ENCODE results near the gene APAF1. TPM values are rescaled to one million over a fixed set of nuclear protein-coding genes. Genes with fewer than 3 reads are reported as not detected.

The APAF1 gene
- total RNA-seq, 2 experiments from 2014 or later, result 14.7 to 28.6 TPM

GRCh38 chr12:98719515-98720504, 74.7 kb downstream of the APAF1 start:
- Histone ChIP-seq H3K27ac (ENCODE audit: low read depth, low read length, poor library complexity, severe bottlenecking) (no peak overlapping the region), H3K4me2 (ENCODE audit: low read length) (no peak overlapping the region), H3K4me1 (ENCODE audit: insufficient read depth, low read length, poor library complexity, severe bottlenecking) (peaks cover 7% of the 10 kb centered on the region), H3K79me2 (ENCODE audit: insufficient read depth, low read depth, low read length) (no peaks in the 10 kb centered on the region), H3K36me3 (ENCODE audit: insufficient read depth, low read length) (peaks cover 18% of the 10 kb centered on the region; the same call in 1 of the 2 replicates), H2AFZ (ENCODE audit: low read length) (no peak overlapping the region), H3K4me3 (ENCODE audit: low read depth, low read length, poor library complexity, severe bottlenecking) (no peak overlapping the region), H4K20me1 (ENCODE audit: insufficient read depth, low read length) (no peaks in the 10 kb centered on the region), H3K9me3 (ENCODE audit: low read length) (no peaks in the 10 kb centered on the region), H3K9me2 (ENCODE audit: insufficient read depth, low read length) (no peaks in the 10 kb centered on the region)
- DNase-seq (ENCODE audit: low spot score), result no peak
- intact Hi-C loops (cut with micrococcal nuclease; ENCODE audit: unreplicated experiment), result loop anchor here (10.0 kb wide), 2 partner anchors 275 to 935 kb away; no protein-coding TSS in a partner anchor
- no TSS peak for BruUV-seq (replicated peaks)
- TF ChIP-seq CTCF (conservative IDR thresholded peaks at IDR 0.05; ENCODE audit: low read length), result no peak
- TF ChIP-seq EZH2phosphoT487 (IDR thresholded peaks at IDR 0.05; ENCODE audit: borderline replicate concordance, low read depth, low read length), result no peak
- CTCF ChIA-PET (ENCODE audit: unreplicated experiment), result no interaction called here
- POLR2A ChIA-PET, result interaction anchor here (0.7 kb wide), 1 partner anchor 323 kb away, joined by 3 read pairs; no protein-coding TSS in a partner anchor

- intact Hi-C loops (cut with micrococcal nuclease; ENCODE audit: unreplicated experiment), result loop anchor here (10.0 kb wide), 2 partner anchors 274 to 934 kb away; no protein-coding TSS in a partner anchor
- Histone ChIP-seq H2AFZ (ENCODE audit: low read length) (no peak overlapping the region), H3K4me1 (ENCODE audit: insufficient read depth, low read length, poor library complexity, severe bottlenecking) (peaks cover 7% of the 10 kb centered on the region), H3K36me3 (ENCODE audit: insufficient read depth, low read length) (peaks cover 26% of the 10 kb centered on the region), H3K79me2 (ENCODE audit: insufficient read depth, low read depth, low read length) (no peaks in the 10 kb centered on the region), H3K9me3 (ENCODE audit: low read length) (no peaks in the 10 kb centered on the region), H3K27ac (ENCODE audit: low read depth, low read length, poor library complexity, severe bottlenecking) (no peak overlapping the region), H3K4me2 (ENCODE audit: low read length) (no peak overlapping the region), H3K4me3 (ENCODE audit: low read depth, low read length, poor library complexity, severe bottlenecking) (no peak overlapping the region), H4K20me1 (ENCODE audit: insufficient read depth, low read length) (no peaks in the 10 kb centered on the region), H3K9me2 (ENCODE audit: insufficient read depth, low read length) (no peaks in the 10 kb centered on the region)
- ChIA-PET CTCF (ENCODE audit: unreplicated experiment) (no interaction called here), POLR2A (interaction anchor here (0.6 to 1.1 kb wide), 3 partner anchors 10 to 101 kb away, joined by 3 to 4 read pairs (median 3); no protein-coding TSS in a partner anchor)
- DNase-seq (ENCODE audit: low spot score), result no peak
- BruUV-seq (replicated peaks), result no TSS peak
- TF ChIP-seq CTCF (conservative IDR thresholded peaks at IDR 0.05; ENCODE audit: low read length), result no peak
- no peak for TF ChIP-seq EZH2phosphoT487 (IDR thresholded peaks at IDR 0.05; ENCODE audit: borderline replicate concordance, low read depth, low read length)
These were observed 76.2 kb downstream of the APAF1 start for GRCh38 chr12:98721204-98721702.

Measured in OCI-LY7 (cell line).